ENCODE data around the gene ADGRV1.

GRCh38 chr5:90878081-90878480, 319.5 kb downstream of the ADGRV1 start:
- TF ChIP-seq GATA2 (IDR thresholded peaks at IDR 0.05; ENCODE audit: low read depth, low read length) (no peak), GATA3 (IDR thresholded peaks at IDR 0.05; ENCODE audit: low read depth, low read length) (no peak)
